Activated CD4-positive, alpha-beta T cell treated with anti-CD3 and anti-CD28 coated beads for 24 hours (primary cell): ENCODE data around the gene CSNK1G1.

Experiments used
- DNase-seq, 2 donors: peaks; one replicate each; pipeline ENCODE4 v3.0.0-alpha.2; 2020; ENCODE audit warnings: low read depth in 2 of 2

CSNK1G1 gene

GRCh38 chr15:64153480-64154367 lies 202.2 kb downstream of the CSNK1G1 start:
- peak; percentile 91 to 94 for DNase-seq

- no peak for DNase-seq
Measured at GRCh38 chr15:64152507-64153387, 203.2 kb downstream of the CSNK1G1 start.

GRCh38 chr15:64151727-64152506 lies 204.1 kb downstream of the CSNK1G1 start, which contains the start of gene SNX22:
TSS of gene SNX22 (plus strand) at chr15:64151731. CDS start at chr15:64151776, 45 bp downstream.
- no peak for DNase-seq

GRCh38 chr15:64149893-64150578 lies 205.9 kb downstream of the CSNK1G1 start:
- no peak for DNase-seq

- DNase-seq: no peak
Measured at GRCh38 chr15:64149424-64149823, 206.5 kb downstream of the CSNK1G1 start.

- no peak for DNase-seq
Measured at GRCh38 chr15:64148581-64148980, 207.4 kb downstream of the CSNK1G1 start.

GRCh38 chr15:64148168-64148567 lies 207.8 kb downstream of the CSNK1G1 start:
- no peak for DNase-seq

GRCh38 chr15:64146885-64147681 lies 208.9 kb downstream of the CSNK1G1 start:
- no peak for DNase-seq

- no peak for DNase-seq
Measured at GRCh38 chr15:64146520-64146884, 209.5 kb downstream of the CSNK1G1 start.

GRCh38 chr15:64146041-64146440 lies 209.9 kb downstream of the CSNK1G1 start:
- DNase-seq: no peak

- DNase-seq: no peak
Measured at GRCh38 chr15:64144565-64145281, 211.2 kb downstream of the CSNK1G1 start.

GRCh38 chr15:64144192-64144564 lies 211.8 kb downstream of the CSNK1G1 start:
- DNase-seq: no peak

- DNase-seq: no peak
Measured at GRCh38 chr15:64143276-64143675, 212.7 kb downstream of the CSNK1G1 start.

- DNase-seq: no peak
Measured at GRCh38 chr15:64141798-64142512, 214.0 kb downstream of the CSNK1G1 start.

GRCh38 chr15:64138331-64138941 lies 217.5 kb downstream of the CSNK1G1 start:
- DNase-seq: no peak

GRCh38 chr15:64137226-64137833 lies 218.6 kb downstream of the CSNK1G1 start:
- no peak for DNase-seq

GRCh38 chr15:64136347-64136746 lies 219.6 kb downstream of the CSNK1G1 start:
- DNase-seq: no peak

- no peak for DNase-seq
Measured at GRCh38 chr15:64134345-64134829, 221.6 kb downstream of the CSNK1G1 start.
